ENCODE measurements around the gene MRPL4.

Gene MRPL4

DNA sequence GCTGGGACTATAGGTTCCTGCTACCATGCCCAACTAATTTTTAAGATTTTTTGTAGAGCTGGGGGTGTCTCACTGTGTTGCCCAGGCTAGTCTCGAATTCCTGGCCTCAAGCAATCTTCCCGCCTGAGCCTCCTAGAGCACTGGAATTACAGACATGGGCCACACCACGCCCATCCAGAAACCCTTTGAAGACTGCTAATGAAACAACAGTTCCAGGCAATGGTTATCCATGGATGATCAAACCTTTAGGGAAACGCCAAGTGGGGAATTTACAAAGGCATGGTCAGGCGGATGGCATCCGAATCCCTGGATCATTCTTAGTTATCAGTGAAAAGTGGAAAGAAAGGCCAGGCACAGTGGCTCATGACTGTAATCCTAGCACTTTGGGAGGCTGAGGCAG lies 40.3 kb upstream of the MRPL4 start:
- H3K27ac ChIP-seq, result no peak overlapping the region
- TF ChIP-seq ZFX (IDR thresholded peaks at IDR 0.05; ENCODE audit: borderline replicate concordance), result no peak
- TF ChIP-seq, protein P1, sequence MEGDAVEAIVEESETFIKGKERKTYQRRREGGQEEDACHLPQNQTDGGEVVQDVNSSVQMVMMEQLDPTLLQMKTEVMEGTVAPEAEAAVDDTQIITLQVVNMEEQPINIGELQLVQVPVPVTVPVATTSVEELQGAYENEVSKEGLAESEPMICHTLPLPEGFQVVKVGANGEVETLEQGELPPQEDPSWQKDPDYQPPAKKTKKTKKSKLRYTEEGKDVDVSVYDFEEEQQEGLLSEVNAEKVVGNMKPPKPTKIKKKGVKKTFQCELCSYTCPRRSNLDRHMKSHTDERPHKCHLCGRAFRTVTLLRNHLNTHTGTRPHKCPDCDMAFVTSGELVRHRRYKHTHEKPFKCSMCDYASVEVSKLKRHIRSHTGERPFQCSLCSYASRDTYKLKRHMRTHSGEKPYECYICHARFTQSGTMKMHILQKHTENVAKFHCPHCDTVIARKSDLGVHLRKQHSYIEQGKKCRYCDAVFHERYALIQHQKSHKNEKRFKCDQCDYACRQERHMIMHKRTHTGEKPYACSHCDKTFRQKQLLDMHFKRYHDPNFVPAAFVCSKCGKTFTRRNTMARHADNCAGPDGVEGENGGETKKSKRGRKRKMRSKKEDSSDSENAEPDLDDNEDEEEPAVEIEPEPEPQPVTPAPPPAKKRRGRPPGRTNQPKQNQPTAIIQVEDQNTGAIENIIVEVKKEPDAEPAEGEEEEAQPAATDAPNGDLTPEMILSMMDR (IDR thresholded peaks at IDR 0.05), result no peak

DNA sequence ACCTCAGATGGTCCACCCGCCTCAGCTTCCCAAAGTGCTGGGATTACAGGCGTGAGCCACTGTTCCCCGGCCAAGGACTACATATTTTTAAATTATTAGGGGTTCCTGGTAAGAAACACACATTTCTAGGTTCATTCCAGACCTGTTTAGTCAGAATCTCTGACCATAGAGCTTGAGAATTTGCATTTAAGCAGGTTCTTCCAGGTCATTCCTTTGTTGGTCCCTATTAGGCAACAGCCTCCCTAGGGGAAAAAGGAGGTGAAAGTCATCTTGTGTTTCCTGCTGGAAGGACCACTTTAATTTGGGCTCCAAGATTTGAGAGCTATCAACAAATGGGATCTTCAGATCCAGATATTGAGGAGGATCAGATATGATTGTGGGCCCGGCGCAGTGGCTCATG lies 37.2 kb upstream of the MRPL4 start:
- TF ChIP-seq, protein P1 (IDR thresholded peaks at IDR 0.05), result no peak
- no peak for TF ChIP-seq ZFX (IDR thresholded peaks at IDR 0.05; ENCODE audit: borderline replicate concordance)
- no peak overlapping the region for H3K27ac ChIP-seq

DNA sequence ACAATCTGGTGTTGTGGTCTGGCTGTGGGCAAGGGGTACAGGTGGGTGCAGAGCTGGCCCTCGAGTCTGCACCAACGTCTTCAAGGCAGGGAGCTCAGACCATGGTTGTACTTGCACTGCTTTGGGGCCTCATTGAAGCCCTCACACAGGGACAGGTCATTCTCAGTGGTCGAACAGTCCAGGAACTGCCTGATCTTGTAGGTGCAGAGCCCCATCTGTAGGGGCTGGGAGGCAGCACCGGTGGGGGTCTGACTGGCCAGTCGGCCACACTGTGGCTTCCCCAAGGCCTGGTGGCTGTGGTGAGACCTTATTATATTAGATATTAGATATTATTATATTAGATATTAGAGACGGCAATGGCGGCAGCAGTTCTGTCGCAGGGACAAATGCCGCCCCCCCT lies 34.9 kb upstream of the MRPL4 start:
- TF ChIP-seq, protein P1 (IDR thresholded peaks at IDR 0.05), result no peak
- no peak for TF ChIP-seq ZFX (IDR thresholded peaks at IDR 0.05; ENCODE audit: borderline replicate concordance)
- no peak overlapping the region for H3K27ac ChIP-seq

DNA sequence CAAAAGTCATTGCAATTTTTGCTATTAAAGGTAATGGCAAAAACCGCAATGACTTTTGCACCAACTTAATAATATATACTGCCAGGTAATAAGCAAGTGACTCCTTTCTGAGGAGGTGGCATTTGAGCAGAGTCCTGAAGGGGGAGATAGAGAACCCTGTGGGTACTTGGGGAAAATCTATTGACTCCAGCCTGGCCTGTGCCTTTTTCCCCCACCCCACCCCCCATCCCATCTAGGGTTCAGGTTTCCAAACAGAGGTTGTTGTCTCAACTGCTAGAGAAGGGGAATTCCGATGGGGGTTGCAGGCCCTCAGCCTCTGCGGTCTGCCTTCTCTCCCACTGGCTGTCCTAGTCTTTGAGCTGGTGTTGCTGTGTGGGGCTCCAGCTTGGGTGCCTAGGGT lies 32.3 kb upstream of the MRPL4 start:
- H3K27ac ChIP-seq, result no peak overlapping the region
- TF ChIP-seq, protein P1 (IDR thresholded peaks at IDR 0.05), result peak; percentile 38
- no peak for TF ChIP-seq ZFX (IDR thresholded peaks at IDR 0.05; ENCODE audit: borderline replicate concordance)

DNA sequence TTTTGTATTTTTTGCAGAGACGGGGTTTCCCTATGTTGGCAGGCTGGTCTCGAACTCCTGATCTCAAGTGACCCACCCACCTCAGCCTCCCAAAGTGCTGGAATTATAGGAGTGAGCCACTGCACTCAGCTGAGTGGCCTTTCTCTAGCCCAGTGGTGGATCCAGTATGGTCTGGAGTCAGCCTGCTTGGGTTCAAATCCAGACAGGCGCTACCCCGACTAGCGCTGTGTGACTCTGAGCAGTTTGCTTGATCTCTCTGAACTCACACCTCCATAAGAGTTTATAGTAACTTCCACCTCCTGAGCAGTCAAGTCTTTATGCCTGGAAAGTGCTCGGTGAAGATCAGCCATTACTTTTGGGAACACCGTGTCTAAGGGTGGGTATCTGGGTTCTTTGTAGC lies 31.3 kb upstream of the MRPL4 start:
- H3K27ac ChIP-seq, result no peak overlapping the region
- TF ChIP-seq, protein P1 (IDR thresholded peaks at IDR 0.05), result no peak
- TF ChIP-seq ZFX (IDR thresholded peaks at IDR 0.05; ENCODE audit: borderline replicate concordance), result no peak

DNA sequence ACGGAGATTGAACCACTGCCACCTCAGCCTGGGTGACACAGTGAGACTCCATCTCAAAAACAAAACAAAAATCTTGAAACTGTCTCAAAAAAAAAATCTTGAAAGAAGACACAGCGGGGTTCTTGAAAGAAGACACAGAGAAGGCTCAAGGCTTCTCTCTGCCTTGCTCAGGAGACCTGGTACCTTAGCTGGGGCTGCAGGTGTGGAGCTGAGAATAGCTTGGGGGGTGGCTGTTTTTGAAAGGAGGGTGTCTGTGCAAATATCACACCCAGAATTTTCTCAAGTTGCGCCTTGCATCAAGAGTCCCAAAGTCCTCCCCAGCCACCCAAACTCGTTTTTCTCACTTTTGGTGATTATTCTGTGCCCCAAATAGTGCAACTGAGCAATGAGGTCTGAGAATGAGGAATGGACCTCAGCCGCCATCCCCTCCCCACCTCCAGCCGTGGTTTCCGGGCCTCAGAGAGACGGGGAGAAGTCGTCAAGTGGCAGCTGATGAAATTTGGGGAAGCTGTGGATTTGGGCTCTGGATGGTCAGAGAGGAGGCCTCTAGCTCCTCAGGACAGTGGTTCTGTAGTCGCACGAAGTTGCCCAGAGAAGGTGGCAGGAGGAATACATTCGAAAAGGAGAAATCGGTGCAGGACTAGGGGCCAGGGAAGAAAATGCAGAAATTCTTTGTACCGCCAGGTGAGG lies 29.7 kb upstream of the MRPL4 start:
- no peak overlapping the region for H3K27ac ChIP-seq
- TF ChIP-seq, protein P1 (IDR thresholded peaks at IDR 0.05), result no peak
- no peak for TF ChIP-seq ZFX (IDR thresholded peaks at IDR 0.05; ENCODE audit: borderline replicate concordance)

DNA sequence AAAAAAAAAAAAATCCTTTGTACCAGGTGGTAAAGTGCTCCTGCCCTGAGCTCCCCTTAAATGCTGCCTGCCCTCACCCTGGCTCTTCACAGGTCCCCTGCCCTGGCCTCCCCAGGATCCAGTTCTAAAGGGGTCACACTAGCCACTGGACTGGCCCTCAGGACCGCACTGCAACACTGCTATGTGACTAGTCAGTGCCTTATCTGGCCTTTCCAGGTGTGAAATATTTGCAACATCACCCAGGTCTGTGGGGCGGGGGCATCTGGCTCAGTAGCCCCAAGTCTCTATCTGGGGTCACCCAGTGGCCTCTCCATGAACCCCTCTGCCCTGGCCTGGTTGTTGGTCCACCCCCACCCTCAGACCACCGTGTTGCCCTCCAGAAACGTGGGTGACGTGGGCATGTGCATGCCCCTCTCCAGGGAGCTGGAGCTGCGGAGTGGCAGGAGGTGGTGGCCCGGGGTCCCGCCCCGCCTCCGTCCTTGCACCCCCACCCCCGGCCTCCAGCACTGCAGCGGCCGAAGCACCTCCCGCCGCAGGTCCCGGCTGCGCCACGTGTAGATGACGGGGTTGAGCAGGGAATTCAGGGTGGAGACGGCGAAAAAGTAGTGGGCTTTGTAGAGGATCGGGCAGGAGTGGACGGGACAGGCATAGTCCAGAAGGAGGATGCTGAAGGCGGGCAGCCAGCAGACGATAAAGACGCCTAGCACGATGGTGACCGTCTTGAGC lies 28.4 kb upstream of the MRPL4 start:
- TF ChIP-seq ZFX (IDR thresholded peaks at IDR 0.05; ENCODE audit: borderline replicate concordance), result no peak
- TF ChIP-seq, protein P1 (IDR thresholded peaks at IDR 0.05), result no peak

More for the DNA sequence above, 28.4 kb upstream of the MRPL4 start:
- no peak overlapping the region for H3K27ac ChIP-seq

All from 22Rv1 (cell line).